SIG-M5 treated with dmso at 0.1 percent for 504 hours (cell line): ENCODE data around the gene SERINC1.

Source experiments
- DNase-seq: peaks from one replicate; lab custom pipeline; 2025; ENCODE audit not compliant: unreplicated experiment; lab: John Stamatoyannopoulos, UW

The SERINC1 gene

GRCh38 chr6:122394016-122394415 is 77.6 kb downstream of the SERINC1 start:
- no peak for DNase-seq

GRCh38 chr6:122393351-122393896 is 78.2 kb downstream of the SERINC1 start:
- no peak for DNase-seq
